CD4-positive, alpha-beta T cell treated with Interleukin-6 for 4 hours (primary cell): ENCODE data around the gene IRAK1.

Source experiments
- DNase-seq: peaks from one replicate; pipeline ENCODE4 v3.0.0-alpha.2; 2020; ENCODE audit warnings: mixed read lengths

IRAK1 gene

DNA sequence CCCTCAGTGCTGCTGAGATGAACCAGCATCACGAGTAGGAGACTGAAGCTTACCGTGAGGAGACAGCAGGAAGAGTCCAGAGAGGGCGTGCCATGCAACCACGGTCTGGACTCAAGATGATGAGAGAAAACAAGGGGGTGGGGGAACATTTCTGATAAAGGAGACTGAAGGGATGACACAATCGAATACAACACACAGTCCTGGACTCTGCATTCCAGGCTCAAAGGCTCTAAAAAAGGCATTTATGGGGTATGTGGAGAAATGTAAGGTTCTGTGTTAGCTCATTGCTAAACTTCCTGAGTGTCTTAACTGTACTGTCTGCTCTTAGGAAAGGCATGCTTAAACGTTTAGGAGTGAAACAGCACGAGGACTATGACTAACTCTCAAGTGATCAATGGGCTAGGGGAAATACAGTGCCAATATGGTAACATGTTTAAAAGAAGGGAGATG is 20.6 kb upstream of the IRAK1 start:
- DNase-seq, result no peak

DNA sequence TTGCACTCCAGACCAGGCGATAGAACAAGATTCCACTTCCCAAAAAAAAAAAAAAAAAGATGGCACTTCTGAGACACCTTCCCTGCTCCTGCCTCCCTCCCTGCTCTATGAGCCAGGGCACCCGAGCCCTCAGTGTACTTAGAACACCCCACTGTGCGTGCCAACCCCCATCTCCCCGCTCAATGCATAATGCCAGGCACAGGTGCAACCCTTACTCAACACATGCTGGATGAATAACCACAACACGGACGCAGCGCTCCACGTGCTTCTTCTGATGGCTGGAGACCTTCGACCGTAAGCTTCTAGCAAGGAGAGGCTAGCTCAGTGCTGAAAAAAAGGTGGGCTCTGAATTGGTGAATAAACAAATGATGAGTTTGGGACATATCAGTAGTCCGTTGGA is 19.9 kb upstream of the IRAK1 start:
- DNase-seq, result no peak

DNA sequence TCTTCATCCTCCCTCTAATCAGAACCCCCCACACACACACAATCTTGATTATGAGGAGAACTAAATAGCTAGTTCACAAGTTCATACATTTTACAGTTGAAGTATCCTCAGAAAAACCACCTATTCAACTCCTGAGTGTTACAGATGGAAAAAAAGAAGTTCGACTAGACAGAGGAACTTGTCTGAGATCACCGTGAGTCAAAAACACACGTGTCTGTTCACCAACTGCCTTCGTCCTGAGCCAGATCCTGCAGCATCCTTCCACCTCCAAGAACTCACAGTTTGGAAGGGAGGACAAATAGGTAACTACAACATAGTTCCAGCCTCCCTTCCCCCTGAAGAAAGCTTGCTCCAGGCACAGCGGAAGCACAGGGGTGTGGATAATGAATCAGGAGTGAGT is 19.0 kb upstream of the IRAK1 start:
- DNase-seq, result no peak

DNA sequence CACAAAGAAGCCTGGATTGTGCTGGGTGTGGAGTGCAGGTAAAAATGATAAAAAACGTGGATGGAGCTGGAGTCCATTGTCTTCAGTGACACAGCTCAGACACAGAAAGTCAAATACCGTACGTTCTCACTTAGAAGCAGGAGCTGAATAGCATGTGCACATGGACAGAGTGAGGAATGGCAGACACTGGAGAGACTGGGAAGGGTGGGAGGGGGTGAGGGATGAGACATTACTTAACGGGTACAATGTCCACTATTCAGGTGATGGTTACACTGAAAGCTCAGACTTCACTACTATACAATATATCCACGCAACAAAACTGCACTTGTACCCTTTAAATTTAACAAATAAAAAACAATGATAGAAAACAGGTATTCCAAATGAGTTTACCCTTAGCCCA is 18.1 kb upstream of the IRAK1 start:
- DNase-seq, result no peak

DNA sequence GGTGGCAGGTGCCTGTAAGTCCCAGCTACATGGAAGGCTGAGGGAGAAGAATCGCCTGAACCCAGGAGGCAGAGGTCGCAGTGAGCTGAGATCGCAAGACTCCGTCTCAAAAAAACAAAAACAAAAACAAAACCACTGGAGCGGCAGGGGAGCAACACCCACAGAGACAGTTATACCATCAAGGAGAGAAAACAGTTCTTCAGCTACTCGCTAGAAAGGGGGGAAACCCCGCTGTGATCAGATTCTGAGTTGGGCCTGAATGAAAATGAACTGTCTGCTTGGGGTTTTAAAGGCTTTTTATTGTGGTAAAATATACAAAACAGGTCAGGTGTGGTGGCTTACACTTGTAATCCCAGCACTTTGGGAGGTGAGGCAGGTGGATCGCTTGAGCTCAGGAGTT is 16.8 kb upstream of the IRAK1 start:
- no peak for DNase-seq

DNA sequence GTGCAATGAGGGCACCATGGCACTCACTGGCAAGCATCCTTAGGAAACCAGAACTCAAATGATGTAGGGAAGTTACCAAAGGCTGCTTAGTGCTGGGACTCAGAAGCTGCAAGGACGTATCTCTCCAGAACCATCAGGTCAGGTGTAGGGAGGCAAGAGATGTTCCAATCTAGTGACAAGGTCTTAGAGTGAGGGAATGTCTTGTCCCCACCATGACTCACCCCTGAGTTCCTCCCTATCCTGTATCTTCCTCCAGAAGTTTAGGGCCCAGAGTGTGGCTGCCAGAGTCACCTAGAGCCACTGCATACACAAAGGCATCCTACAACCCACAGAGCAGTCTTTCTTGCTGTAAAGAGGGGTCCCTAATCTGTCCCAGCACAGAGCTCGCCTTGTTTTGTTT is 14.1 kb upstream of the IRAK1 start:
- no peak for DNase-seq

DNA sequence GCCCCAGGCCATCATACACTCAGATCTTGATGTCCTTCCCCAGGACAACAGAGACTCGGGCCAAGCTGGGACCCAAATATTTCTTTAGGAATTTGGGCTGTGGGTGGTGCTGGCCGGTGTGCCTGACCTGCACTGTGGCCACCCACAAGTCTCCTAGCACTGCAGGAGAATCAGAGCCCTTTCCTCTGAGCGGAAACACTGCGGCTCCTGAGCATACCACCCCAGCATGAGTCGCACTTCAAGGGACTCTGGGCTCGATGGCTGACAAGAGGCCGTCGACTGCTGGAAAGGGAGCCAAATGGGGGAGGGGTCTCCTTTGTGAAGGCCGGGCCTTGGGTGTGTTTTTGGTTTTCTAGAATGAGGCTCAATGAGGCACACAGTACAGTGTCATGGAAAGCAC is 13.0 kb upstream of the IRAK1 start:
- no peak for DNase-seq

DNA sequence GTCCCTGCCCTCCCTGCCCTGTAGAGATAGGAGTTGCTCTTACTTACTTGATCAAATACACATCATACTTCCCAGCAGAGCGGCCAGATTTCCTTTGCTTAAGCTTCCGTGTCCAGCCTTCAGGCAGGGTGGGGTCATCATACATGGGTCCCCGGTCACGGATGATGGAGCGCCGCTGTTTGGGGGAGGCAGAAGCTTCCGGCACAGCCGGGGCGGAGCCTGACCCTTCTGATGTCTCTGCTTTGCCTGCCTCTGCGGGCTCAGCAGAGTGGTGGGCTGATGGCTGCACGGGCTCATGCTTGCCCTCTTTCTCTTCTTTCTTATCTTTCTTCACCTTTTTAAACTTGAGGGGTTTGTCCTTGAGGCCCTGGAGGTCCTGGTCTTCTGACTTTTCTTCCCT is 12.5 kb upstream of the IRAK1 start:
- no peak for DNase-seq

DNA sequence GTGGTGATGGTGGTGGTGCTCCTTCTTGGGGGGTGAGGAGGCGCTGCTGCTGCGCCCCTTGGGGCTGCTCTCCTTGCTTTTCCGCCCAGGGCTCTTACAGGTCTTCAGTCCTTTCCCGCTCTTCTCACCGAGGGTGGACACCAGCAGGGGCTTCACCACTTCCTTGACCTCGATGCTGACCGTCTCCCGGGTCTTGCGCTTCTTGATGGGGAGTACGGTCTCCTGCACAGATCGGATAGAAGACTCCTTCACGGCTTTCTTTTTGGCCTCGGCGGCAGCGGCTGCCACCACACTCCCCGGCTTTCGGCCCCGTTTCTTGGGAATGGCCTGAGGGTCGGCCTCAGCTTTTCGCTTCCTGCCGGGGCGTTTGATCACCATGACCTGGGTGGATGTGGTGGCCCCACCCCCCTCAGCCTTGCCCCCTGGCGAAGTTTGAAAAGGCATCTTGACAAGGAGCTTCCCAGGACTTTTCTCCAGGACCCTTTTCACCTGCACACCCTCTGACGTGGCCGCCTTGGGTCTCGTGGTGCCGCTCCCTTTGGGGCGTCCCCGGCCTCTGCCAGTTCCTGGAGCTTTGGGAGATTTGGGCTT is 11.1 kb upstream of the IRAK1 start:
- no peak for DNase-seq

DNA sequence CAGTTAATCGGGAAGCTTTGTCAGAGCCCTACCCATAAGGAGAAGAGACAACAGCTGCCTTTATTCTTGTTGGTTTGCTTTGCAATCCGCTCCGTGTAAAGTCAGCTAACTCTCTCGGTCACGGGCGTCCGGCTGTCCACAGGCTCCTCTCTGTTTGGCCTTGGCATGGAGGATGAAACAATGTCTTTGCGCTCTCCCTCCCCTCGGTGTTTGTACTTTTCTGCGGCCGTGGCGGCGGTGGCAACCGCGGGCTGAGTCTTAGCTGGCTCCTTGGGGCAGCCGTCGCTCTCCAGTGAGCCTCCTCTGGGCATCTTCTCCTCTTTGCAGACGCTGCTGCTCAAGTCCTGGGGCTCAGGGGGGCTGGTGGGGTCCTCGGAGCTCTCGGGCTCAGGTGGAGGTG is 10.6 kb upstream of the IRAK1 start:
- no peak for DNase-seq

DNA sequence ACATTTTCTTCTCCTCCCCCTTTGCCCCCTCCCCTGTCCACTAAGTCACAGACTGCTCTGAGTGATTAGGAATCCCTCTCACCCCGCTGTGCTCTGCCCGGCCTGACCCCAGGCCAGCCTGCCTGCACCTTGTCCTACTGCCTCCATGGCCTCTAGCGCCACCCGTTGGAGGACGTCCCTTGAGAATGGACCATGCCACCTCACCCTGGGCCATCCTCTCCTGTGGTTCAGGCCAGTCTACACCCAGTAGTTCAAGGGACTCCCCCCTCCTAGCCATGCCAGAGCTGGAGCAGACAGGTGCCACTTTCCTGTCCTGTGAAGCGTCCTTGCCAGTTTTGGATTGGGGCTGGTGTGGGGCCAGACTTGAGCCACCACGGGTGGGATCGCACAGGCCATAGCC is 9.7 kb upstream of the IRAK1 start:
- no peak for DNase-seq

DNA sequence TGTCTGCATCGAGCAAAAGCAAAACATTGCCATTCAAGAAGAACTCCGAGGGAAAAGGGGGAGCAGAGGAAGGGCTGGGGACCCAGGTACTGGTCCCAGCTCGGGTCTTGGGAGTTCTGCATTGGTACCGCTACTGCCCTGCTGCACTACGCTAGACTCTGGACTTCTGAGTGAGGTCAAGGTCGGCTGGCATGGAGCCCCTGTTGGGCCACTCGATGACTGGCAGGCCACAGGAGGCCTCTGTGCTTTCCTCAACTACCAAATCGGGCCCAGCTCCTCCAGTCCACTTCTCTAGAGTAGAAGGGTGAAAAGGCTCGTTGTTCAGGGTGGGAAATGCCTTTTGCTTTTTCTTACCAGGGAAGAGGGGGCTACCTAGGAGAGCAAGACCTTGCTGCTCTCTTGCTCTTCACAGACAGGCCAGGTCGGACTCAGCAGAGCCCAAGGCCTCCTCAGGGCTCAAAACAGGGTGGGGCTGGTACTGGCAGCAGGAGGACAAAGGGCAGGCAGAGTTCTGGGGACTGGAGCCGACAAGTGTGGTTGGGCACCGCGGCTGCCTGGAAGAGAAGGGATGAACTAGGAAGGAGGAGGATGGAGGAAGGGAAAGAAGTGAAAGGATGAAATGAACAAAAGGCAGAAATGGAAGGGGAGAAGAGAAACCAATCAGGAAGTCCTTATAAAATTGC is 8.9 kb upstream of the IRAK1 start:
- DNase-seq, result no peak

DNA sequence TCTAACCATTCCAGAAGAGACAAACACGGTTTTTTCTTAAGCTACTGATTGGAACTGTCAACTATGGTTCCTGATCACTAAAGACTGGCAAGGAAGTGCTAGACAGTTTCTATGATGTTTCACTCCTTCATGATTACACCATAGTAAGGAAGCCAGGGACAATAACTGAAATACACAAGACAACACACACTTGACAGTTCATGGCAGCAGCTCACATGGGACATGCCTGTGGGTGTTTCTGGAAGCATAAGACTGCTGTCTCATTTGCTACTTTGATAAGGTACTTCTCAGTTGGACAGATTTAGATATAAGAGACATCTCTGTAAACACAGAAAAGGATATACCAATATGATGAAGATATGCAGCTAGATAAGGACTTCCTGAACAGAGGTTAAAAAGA is 8.3 kb upstream of the IRAK1 start:
- DNase-seq, result no peak

DNA sequence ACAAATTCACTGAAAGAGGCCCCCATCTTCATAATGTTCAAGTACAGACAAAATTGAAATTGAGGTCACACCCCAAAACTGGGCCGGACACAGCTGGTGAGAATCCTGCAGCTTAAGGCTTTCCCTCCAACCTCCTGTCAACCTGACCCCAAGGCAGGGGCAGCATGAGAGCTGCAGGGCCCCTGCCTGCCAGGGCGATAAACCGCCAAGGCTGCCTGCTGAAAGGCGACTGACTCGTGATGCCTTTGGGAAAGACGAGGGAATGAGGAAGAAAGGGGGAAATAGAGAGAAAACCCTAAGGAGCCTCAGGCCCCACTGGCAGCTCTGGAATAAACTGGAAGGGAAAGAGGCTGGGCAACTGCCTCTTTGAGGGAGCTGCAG is 7.3 kb upstream of the IRAK1 start:
- DNase-seq, result no peak

DNA sequence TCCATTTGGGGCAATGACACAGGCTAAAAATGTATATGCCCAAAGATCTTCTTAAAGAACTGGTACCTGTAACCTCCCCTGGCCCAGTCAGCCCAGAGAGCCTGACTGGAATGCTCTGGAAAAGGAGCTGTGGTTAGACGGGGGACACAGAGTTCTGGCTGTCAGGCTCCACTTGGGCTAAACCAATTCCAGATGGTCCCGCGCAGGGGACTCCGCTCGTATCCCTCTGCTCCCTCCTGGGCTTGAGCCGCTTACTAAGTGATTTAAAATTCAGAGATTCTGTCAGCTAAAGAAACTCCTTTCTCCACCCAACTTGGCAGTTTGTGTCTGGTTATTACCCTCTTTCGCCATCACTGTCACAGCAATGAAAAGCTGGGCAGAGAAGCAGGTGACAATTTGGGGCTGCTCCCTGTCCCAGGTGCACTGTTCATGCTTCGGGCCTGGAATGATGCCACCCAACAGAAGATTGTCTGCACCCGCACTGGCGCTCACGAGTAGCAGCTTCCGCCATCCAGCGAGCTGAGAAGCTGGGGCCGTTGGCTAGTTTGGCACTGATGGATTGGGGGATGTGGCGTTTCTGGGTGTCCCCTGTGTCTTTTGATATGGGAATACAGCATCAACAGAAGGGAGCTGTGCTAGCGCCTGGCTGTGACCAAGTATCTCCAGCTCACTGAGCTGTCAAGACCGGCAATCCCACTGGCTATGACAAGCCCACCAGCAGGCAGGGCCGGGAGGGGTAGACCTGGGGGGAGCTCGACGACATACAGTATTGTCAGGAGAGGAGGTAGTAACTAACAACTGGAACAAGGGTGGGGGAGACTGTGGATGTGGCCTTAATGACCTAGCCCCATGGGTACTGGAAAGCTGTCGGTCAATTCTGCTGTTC is 6.7 kb upstream of the IRAK1 start:
- DNase-seq, result no peak

DNA sequence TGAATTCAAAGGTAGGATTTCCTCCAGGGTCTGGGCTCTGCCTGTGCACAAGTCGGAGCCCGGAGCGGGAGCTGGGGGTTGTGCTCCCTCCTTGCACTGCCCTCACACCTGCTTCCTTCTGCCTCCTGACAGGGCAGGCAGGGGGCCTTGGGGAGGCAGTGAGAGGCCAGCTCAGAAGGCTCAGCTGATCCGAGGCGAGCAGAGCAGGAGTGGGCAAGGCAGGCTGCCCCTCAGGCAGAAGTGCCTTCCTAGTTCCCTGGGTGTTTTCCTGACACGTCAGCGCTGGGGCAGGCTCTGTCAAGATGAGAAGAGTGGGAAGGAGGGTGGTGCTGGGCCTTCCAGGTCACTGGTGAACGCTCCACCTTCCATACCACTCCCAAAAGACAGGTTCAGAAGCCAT is 5.5 kb upstream of the IRAK1 start:
- no peak for DNase-seq

DNA sequence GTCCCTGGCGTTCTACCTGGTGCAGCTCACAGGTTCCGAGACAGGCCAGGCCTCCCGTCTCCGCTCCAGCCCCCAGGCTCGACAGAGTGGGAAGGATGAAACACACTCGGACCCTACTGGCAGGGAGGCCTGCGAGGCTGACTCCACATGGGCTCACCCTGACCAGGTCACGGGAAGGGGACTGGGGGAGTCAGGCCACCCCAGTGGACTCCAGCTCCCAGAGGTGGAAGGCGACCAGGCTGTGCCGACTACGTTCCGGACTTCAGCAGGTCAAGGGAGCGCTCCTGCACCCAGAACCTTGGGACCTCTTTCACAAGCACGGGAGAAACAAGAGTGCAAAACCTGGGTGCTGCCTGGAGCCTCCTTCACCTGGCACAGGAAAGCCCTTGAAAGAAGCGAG is 4.6 kb upstream of the IRAK1 start:
- no peak for DNase-seq

DNA sequence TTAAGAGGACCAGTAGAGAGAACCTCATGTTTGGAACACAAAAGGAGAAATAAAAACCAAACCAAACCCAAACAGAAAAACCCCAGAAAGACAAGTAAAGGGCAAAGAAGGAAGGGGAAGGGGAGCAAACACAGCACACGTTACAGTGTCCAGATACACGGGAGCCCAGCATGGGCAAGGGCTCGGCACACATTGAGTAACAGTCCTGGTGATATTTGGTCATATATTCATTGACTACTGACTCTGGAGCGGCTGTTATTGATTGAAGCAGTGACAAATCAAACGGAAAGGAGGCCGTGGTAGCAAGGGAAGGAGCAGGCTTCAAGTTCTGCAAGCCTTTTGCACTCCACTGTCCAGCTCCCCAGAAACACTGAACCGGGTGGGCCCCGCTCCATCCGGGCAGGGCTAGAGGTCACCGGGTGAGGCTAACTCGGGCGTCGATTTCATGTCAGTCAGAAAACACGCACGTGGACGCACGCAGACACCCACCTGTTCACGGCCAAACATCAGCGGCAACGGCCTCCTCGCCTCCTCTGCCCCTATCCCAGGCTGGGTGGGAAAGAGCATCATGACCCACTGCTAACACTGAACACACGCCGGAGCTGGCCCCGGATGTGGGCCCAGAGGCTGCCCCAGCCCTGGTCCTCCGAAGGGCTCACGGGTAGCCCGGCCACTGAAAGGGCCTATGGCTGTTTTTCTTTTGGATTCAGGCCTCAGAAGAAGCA is 3.7 kb upstream of the IRAK1 start:
- DNase-seq, result no peak

DNA sequence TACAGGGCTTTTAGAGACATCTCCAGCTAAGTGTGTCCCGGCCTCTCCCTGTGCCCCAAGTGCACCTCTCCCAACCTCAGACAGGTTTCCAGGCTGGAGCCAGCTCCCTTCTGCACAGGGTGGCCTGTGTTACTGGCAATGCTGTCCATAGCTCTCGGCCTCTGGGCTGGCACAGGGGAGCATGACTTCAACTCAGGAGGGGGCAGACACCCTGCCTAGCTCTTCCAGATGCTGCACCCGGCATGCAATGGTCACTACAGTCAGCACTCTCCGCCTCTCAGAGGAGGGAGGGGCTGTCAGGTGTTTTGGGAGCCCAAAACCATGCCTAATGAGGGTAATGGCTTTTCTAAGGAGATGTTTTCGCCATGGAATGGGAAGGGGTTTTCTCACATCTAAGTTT is 2.4 kb upstream of the IRAK1 start:
- no peak for DNase-seq

DNA sequence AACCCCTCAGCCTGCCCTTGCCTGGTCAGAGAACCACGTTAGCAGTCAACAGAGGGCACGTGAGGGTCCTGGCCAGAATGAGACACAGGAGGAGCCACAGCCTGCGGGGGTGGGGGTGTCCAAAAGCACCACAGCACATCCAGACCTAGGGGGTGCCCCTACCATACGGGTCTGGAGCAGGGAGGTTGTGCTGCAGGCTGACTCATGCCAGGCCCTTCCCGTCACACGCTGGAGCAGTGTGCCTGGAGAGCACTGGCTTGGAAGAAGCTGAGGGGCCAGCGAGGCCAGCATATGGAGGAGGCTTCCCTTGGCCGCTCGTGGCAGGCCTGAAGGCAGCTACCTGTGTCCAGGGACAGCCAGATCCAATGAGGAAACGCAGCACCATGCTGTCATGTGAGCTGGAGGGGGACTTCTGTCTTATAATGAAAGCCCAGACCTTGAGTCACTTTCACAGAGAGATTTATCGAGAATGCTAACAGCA is 1.5 kb upstream of the IRAK1 start:
- no peak for DNase-seq

DNA sequence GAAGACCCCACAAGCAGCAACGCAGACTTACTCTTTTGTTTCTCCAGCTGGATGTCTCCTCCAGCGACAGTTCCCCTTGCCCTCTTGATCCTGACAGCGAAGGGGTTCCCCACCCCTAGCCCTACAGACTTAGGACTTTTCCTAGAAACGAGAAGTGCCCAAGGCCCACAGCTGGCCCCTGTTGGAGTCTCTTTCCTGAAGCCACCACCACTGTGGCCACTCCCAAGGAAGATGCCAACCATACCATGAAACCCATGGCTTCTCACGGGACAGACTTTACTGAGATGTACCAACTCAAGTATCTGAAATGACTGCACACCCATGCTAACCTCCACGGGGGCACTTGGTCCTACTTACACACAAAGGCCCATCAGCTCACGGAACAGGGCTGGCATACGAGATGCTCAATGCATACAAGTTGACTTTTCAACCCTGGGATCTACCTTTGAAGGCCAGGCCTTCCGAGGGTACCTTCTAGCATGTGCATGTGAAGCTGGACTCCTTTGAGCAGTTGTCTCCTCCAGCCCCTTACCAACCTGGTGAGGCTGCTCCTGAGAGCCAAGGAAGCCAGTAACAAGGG is 924 bp upstream of the IRAK1 start:
- no peak for DNase-seq

DNA sequence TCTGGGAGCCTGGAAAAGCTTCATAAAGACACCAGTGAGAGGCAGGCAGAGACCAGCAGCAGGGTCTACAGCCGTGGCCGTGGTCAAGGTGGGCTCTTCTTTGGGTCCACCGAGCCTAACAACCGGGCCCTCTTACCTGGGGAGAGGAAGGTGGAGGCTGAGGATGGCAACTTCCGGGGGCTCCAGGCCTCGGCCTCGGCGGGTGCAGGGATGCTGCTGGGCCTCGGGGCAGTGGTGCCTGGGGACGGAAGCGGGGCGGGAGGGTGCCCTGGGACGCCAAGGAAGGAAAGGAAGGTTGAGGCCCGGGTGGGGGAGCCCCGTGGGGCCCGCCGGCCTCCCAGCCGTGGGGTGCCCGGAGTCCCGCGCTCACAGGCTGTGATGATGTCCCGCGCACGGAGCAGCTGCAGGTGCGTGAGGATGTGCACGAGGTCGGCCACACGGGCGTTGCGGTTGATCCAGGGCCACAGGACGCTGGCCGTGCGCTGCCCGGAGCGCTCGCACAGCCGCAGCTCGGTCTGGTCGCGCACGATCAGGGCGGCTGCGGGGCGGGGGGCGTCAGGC is 561 bp downstream of the IRAK1 start:
- DNase-seq, result peak; percentile 42
